CD4-positive, alpha-beta T cell treated with Interleukin-12 subunit alpha and Interleukin-12 subunit beta, for 1 hour (primary cell): ENCODE measurements around the gene SNX4.
"Not testable (repeated sequence)": the region's sequence is repeated elsewhere in the genome, so short reads cannot be mapped to it uniquely, and the experiment has no call there.

ENCODE experiments used
- DNase-seq: peaks from one replicate; pipeline ENCODE4 v3.0.0-alpha.2; 2020

The SNX4 gene

GRCh38 chr3:125519678-125520562 is at the start of gene SNX4:
Gene SNX4, minus strand, starts transcription at chr3:125520202. Its CDS starts 30 bp downstream, at chr3:125520172.
- DNase-seq: peak; percentile 89

GRCh38 chr3:125556314-125556713 is 36.3 kb upstream of the SNX4 start:
- no peak for DNase-seq

- DNase-seq: no peak
Measured at GRCh38 chr3:125552401-125552800, 32.4 kb upstream of the SNX4 start.

- no peak for DNase-seq
Measured at GRCh38 chr3:125528920-125529319, 8.9 kb upstream of the SNX4 start.

GRCh38 chr3:125525153-125525552 is 5.2 kb upstream of the SNX4 start:
- no peak for DNase-seq

GRCh38 chr3:125520563-125520919 is 539 bp upstream of the SNX4 start:
- not testable (repeated sequence) for DNase-seq

GRCh38 chr3:125515421-125515820 is 4.6 kb downstream of the SNX4 start:
- DNase-seq: no peak

GRCh38 chr3:125513490-125514115 is 6.4 kb downstream of the SNX4 start:
- no peak for DNase-seq

- no peak for DNase-seq
Measured at GRCh38 chr3:125512135-125512920, 7.7 kb downstream of the SNX4 start.

GRCh38 chr3:125511420-125512118 is 8.4 kb downstream of the SNX4 start:
- no peak for DNase-seq

- no peak for DNase-seq
Measured at GRCh38 chr3:125507128-125507527, 12.9 kb downstream of the SNX4 start.

GRCh38 chr3:125498630-125499029 is 21.4 kb downstream of the SNX4 start:
- DNase-seq: no peak

- no peak for DNase-seq
Measured at GRCh38 chr3:125496701-125497100, 23.3 kb downstream of the SNX4 start.

GRCh38 chr3:125482406-125482805 is 37.6 kb downstream of the SNX4 start:
- no peak for DNase-seq

GRCh38 chr3:125481786-125482185 is 38.2 kb downstream of the SNX4 start:
- DNase-seq: no peak

GRCh38 chr3:125481375-125481759 is 38.6 kb downstream of the SNX4 start:
- not testable (repeated sequence) for DNase-seq

- DNase-seq: no peak
Measured at GRCh38 chr3:125480656-125481374, 39.2 kb downstream of the SNX4 start.

GRCh38 chr3:125479091-125479490 is 40.9 kb downstream of the SNX4 start:
- no peak for DNase-seq

- no peak for DNase-seq
Measured at GRCh38 chr3:125478326-125478725, 41.7 kb downstream of the SNX4 start.

- DNase-seq: no peak
Measured at GRCh38 chr3:125477701-125478100, 42.3 kb downstream of the SNX4 start.

- no peak for DNase-seq
Measured at GRCh38 chr3:125470671-125471070, 49.3 kb downstream of the SNX4 start.

- DNase-seq: no peak
Measured at GRCh38 chr3:125462722-125463299, 57.2 kb downstream of the SNX4 start.
